Brain microvascular endothelial cell (primary cell): ENCODE data around the gene VPREB3.
A peak's percentile ranks its signal among the peaks of the same experiment; 100 is the strongest.

Source experiments
- DNase-seq: peaks from one replicate; pipeline ENCODE4 v3.0.0-alpha.2; 2020
- H3K27ac ChIP-seq: fragments of 250-450 bp; sonication (Bioruptor Pico); 2 replicates; pipeline ENCODE4 v1.5.1; 2020; ENCODE audit warnings: mild to moderate bottlenecking, moderate library complexity
- H3K27me3 ChIP-seq: fragments of 250-450 bp; sonication (Bioruptor Pico); replicated peaks from 2 replicates; pipeline ENCODE4 v1.5.1; 2020; ENCODE audit warnings: mild to moderate bottlenecking
- H3K36me3 ChIP-seq: fragments of 250-450 bp; sonication (Bioruptor Pico); replicated peaks from 2 replicates; pipeline ENCODE4 v1.5.1; 2020; ENCODE audit warnings: mild to moderate bottlenecking
- H3K4me3 ChIP-seq: 2 replicates; pipeline ENCODE4 v1.5.1; 2011; ENCODE audit warnings: low read depth, mild to moderate bottlenecking, control low read depth, low read length, moderate library complexity
- CTCF ChIP-seq: IDR thresholded peaks from 2 replicates; pipeline ENCODE4 v1.5.1; 2011; ENCODE audit warnings: low read depth, mild to moderate bottlenecking, moderate library complexity, low read length, control low read depth, inconsistent platforms; ENCODE audit errors: missing control alignments
- in situ Hi-C: cut with HindIII; loops from 2 replicates; pipeline ENCODE4 v1.10.0; 2017; ENCODE audit warnings: low sequenced_read_pairs, low pct_ligation_motif_present

Gene VPREB3

DNA sequence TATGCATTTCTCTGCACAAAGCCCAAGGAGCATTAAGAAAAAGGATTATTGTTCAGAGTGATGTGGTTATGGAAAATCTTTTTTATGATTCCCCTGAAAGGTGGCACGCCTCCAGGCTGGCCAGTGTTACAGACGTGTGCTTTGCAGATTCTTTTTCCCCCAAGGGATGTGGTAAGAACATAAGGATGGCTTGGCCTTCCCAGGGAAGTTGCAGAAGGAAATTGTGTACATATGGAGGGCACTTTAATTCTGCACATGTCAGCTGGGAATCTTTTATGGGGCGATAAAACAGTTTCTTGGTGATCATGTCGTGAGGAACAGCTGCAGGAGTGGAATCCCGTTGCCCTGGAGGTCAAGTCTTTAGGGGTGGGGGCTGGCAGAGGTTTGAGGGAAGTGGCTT is 42.2 kb upstream of the VPREB3 start:
- H3K27me3 ChIP-seq, result no peaks in the 10 kb centered on the region
- no peak overlapping the region for H3K4me3 ChIP-seq
- peaks cover 59% of the 10 kb centered on the region for H3K36me3 ChIP-seq
- in situ Hi-C loops, result no loop called here
- DNase-seq, result no peak
- TF ChIP-seq CTCF, result no peak
- no peak overlapping the region for H3K27ac ChIP-seq

- Histone ChIP-seq H3K4me3 (no peak overlapping the region), H3K36me3 (peaks cover 38% of the 10 kb centered on the region)
Observed at GRCh38 chr22:23793326-23793725, 39.1 kb upstream of the VPREB3 start.

DNA sequence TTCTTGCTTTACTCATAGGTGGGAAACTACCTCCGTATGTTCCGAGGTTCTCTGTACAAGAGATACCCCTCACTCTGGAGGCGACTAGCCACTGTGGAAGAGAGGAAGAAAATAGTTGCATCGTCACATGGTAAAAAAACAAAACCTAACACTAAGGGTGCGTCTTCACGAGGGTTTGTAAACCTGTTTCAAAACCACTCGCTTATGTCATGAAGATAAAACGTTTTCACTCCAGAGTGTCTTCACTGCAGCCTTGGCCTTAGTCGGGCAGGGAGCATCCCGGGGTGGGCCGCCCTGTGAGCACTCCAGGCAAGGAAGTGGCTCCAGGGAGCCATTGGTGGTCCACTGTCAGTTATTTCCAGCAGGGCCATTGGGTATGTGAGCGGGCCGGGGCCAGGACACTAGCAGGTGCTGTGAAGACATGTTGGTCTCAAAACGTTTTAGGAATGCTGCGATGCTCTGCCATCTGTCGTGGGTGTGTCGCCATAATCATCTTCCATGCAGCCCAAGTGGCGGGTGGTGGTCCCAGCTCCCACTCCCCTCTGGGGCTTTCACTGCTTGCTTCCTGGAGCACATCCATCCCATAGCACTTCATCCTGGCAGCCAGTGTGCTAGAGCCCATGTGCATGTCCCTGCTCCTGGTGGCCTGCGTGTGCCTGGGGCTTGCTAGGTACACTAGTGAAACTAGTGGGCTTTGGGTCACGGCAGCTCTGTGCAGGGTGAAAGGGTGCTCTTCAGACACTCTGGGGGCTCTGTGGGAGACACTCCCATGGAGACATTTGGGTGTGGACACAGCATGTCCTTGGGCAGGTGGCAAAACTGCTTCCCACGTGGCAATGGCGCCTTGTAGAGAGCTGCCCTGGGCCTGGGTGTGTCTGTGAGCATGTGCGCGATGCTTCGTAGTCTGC is 37.8 kb upstream of the VPREB3 start:
- H3K27ac ChIP-seq, result no peak overlapping the region
- in situ Hi-C loops, result no loop called here
- no peaks in the 10 kb centered on the region for H3K27me3 ChIP-seq
- H3K36me3 ChIP-seq, result peaks cover 32% of the 10 kb centered on the region
- no peak for DNase-seq
- TF ChIP-seq CTCF, result no peak
- no peak overlapping the region for H3K4me3 ChIP-seq

More at GRCh38 chr22:23793326-23793725, 39.1 kb upstream of the VPREB3 start:
- in situ Hi-C loops, result no loop called here
- DNase-seq, result no peak
- Histone ChIP-seq H3K27ac (no peak overlapping the region), H3K27me3 (no peaks in the 10 kb centered on the region)
- TF ChIP-seq CTCF, result no peak

DNA sequence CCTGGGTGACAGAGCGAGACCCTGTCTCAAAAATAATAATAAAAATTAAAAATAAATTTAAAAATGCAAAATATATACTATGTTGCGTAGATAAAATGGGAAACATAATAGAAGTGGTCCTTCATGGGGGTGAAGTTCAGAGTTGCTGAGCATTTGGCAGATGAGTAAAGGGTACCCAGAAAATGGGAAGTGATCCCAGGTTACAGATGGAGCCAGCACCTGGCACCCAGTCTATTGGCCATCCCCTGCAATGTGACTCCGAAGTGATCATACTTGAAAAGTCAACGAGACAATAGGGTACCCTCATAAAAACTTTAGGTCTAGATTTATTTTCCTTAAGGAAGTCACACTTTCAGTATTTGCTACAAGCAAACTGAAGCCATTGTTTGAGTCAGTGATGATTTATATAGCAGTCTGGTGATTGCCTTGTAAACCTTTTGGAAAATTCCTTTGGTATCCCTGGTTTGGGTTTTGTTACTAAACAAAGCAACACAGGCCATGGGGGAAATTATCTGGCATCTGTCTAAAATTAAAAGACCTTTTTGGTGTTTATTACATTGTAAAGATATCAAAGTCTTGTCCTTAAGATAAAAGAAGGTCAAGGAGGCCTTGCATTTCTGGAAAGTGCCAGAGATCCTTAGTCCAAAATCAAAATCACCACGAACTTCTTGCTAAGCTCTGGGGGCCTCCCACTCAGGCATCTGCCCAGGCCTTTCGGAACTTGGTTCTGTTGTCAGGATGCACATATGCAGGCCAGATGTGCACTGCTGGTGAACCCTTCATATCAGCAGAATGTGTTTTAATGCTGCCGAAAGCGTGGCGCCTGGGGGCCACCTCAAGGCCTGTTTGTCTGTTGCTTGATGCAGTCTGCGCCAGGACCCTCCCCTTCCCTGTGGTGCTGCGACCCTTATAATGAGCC is 36.9 kb upstream of the VPREB3 start:
- Histone ChIP-seq H3K36me3 (peaks cover 26% of the 10 kb centered on the region), H3K4me3 (no peak overlapping the region), H3K27ac (no peak overlapping the region), H3K27me3 (no peaks in the 10 kb centered on the region)
- no peak for DNase-seq
- no peak for TF ChIP-seq CTCF
- in situ Hi-C loops, result no loop called here

DNA sequence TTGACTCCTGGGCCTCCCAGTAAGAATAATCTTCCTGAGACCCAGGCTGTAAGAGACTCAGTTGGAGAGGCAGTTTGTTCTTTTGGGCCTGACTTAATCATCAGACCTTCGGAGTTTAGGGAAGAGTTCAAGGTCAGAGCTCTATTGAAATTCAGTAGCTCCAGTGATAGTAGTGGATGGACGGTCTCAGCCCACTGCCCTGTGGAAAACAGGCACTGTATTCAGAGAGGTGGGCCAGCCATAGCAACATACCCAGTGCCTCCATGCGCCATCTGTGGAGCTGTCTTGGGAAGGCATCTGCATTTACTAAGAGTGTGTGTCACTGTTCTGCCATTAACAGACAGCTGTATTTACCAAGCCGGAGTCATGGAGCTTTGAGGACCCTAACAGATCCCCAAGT is 35.4 kb upstream of the VPREB3 start:
- Histone ChIP-seq H3K27me3 (no peaks in the 10 kb centered on the region), H3K4me3 (no peak overlapping the region), H3K27ac (no peak overlapping the region), H3K36me3 (peaks cover 17% of the 10 kb centered on the region)
- peak; percentile 26 for TF ChIP-seq CTCF
- DNase-seq, result no peak
- in situ Hi-C loops, result no loop called here
